ENCODE data around the gene WIPI1.

GRCh38 chr17:68470961-68471360 lies 13.7 kb upstream of the WIPI1 start:
- no peak for TF ChIP-seq POLR2AphosphoS5 (IDR thresholded peaks at IDR 0.05; ENCODE audit: insufficient read depth in 1 of 2, low read depth in 1 of 2)
- no peak for TF ChIP-seq CTCF (IDR thresholded peaks at IDR 0.05)
